NCI-H345 treated with DMSO at 0.1 percent for 48 hours (cell line): Measurements from ENCODE around the gene NEK7.
"Not testable (repeated sequence)": the region's sequence is repeated elsewhere in the genome, so short reads cannot be mapped to it uniquely, and the experiment has no call there.

ENCODE experiments used
- DNase-seq: peaks from one replicate; lab custom pipeline; 2025; ENCODE audit not compliant: unreplicated experiment; lab: John Stamatoyannopoulos, UW

Gene NEK7

DNA sequence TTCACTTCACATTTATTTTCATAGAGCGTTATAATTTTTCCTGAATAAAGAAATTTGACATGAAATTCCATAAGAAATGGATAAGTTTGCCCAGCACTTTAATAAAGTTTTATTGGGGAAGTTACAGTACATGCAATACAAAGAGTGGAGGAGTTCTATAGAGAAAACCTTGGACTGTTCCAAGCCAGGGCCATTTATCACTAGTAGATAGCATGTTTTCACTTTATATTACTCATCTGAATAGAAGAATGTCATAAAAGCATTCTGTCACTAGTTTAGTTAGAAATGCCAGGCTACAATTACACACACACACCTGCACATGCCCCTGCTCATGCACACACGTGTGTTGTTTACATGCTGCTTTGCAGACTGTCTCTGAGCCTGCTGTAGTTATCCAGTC lies 123.3 kb downstream of the NEK7 start:
- DNase-seq, result no peak

DNA sequence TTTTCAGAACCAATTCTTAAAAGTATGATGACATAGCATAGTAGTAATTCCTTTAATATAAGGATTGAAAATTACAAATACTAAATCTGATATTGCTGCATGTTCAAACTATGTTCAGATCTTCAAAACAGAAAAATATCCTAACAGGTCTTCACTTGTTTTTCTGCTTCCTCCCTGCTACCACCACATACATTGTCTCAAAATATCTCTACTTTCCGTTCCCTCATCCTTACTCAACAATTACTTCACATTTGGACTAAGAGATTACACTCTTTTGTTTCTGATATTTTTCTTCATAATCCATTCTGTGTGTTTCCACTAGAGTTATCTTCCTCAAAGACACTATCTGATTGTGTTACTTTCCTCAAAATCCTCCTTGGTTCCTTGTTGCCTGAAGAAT lies 125.1 kb downstream of the NEK7 start:
- DNase-seq, result no peak

DNA sequence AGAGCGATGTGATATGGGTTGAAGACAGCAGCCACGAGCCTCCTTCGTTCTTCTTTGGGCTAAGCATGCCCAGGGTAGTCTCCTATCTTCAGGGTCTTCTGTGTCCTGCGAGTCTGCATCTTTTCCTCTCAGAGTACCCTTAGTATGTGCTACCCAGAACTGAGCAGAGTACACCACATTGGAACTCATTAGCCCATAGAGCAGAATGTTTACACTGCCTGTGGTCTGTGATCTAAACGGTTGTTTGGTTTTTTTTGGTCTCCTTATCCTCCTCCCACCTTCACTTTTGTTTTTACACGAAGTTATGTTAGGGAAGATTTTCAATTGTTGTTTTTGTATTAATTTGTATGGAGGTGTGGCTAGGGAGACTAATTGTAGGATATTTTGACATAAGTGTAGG lies 126.4 kb downstream of the NEK7 start:
- DNase-seq, result no peak

DNA sequence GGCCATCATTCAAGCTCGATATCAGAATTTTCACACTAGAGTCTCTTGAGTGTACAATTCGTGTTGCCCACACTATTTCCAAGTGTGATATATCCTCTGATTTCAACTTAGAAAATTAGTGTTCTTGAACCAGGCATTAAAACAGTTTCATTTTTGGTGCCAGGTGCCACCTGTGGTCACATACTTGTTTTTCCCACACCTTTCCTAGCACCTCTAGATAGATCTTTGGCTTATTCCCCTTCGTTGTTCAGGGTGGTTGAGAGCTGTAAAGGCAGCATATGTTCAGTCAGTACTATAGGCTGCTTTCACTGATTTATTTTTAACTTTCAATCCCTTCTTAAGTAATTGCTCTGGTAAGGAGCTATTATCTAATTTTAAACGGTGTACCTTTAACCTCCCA lies 131.1 kb downstream of the NEK7 start:
- DNase-seq, result no peak

DNA sequence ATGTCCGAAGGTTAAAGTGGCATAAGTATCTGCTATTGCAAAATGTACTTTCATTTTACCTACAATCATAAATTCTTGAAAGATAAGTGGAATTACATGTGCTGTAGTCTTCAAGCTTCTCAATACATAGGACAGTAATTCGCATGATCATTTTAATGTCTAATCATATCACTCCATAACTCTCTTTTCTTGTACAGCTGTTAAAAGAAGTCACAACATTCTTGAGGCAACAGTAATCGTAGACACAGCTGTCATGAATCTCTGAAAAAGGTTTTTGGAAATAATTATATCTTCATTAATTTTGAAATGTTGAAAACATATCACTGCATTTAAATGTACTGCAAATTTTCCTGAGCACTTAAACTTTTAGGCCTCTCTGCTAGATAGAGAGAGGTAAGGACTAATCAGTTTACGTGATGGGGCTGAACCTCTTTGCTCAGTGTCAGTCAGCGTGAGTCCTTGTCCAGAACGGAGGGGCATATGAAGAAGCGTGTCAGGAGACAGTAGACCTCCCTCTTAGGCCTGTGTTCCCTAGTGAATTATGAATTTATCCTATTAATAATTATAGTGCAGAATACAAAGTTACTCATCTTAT lies 133.4 kb downstream of the NEK7 start:
- no peak for DNase-seq

DNA sequence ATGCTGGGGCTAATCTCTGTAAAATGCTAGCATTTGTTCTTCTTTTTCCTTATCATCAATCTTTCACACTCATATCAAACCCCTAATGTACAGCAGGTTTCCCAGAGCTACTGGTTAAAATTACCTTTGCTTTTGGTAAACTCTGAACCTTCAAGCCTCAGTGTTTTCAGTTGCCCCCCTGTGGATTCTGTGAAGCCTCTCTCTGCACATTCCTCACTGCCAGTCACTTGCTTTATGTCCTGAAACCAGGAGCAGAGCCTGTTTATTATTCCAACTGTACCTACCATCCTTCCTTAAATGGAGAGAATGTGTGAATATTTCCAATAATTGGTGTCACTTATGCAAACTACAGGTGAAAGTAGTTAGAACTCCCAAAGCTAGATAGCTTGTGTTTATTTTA lies 134.2 kb downstream of the NEK7 start:
- DNase-seq, result no peak

DNA sequence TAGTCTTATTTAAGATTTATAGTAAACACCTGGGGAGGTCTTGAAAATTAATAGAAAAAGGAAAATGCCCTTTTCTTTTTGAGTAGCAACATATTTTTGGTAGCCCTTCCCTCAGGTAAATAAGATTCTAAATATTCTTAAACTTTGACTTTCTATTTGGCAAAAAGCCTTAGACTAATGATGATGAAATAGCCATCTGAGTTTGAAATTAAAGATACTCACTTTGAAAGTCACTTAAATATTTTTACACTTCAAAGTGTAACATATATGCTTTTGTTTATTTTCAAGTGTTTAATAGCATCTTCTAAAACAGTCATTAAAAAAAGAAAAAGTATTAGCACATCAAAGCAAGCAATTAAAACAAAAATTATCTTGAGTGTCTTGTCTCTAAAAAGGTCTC lies 135.1 kb downstream of the NEK7 start:
- DNase-seq, result no peak

DNA sequence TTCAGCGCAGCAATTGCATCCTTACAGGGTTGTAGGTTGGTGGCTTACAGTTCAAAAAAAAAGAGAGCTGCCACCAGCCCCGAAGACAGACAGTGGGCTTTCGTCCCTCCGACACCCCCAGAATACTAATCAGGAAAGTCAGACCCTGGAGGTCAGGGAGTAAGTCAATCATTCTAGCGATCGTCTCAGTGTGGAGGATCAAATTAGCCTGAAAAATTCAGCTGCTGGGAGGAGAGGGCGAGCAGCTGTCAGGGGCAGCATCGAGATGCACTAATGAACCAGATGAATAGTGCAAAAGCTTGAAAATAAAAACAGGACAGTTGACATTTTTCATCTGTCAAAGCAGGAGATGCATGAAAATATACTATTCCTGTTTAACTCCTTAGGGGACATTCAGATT lies 138.4 kb downstream of the NEK7 start:
- DNase-seq, result no peak

DNA sequence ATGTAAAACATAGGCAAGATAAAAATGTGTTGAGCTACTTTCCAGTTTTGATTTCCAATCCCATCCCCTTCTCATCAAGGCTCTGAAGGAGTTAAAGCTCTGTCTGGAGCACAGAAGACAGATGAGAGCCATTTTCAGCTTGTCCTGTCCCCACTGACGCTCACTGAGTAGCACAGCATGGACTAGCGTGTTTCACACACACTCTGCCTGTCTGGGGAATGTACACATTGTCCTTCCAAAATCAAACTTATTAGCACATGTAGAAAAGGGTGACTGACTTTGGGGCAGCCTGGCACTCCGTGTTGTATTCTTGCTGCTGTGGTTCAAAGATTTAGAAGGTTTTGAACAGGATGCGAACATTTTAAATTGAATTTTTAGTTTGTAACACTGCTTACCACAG lies 139.2 kb downstream of the NEK7 start:
- no peak for DNase-seq

DNA sequence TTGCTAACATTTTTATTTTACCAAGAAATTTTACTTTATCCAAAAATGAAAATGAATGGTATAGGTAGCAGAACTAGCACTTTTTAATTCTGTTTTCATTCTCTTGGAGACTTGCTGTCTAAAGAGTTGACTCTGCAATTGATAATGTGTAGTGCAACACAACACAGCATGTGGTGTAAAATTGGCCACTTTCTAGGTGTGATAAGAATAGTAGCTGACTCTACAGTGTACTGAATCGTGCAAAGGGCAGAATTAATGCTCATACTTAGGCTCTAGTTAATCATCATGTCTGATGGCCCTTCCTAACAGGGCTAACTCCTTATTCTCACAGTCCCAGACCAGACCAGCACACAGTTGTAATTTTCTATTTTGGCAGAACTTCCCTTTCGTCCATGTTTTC lies 140.5 kb downstream of the NEK7 start:
- DNase-seq, result no peak

DNA sequence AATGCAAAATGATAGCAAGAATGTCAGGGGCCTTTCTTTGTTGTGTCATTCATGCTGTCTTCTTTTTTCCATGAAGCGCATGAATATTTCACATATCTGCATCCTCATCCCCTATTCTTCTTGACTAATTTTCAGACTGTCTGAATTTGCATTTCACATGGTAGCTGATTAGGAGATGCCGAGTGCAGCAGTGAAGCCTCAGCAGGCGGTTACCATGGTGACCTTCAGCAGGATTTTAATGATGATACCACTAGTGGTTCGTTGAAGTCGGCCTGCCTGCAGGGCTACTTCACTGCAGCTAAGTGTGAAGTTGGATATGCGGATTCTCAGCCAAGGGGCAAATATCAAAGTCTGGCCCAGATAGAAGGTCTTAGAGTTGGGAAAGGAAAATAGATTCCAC lies 141.8 kb downstream of the NEK7 start:
- DNase-seq, result no peak

DNA sequence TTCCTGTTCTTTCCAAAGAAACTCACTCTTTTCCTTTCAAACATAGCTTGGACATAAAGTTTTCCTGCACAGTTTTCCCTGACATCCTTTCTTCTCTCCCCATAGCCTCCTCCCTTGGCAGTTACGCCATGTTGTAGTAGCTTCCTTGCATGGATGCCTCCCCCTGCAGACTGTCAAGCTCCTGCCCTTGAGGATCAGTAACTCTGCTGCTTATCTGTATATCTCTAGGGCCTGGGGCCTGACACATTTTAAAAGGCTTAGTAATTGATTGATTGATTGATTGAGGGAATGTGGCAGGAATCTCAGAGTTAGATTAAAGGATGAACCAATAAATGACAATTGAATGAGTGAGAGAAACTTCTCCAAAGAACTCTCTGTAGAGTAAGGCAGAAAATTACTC lies 143.7 kb downstream of the NEK7 start:
- no peak for DNase-seq

DNA sequence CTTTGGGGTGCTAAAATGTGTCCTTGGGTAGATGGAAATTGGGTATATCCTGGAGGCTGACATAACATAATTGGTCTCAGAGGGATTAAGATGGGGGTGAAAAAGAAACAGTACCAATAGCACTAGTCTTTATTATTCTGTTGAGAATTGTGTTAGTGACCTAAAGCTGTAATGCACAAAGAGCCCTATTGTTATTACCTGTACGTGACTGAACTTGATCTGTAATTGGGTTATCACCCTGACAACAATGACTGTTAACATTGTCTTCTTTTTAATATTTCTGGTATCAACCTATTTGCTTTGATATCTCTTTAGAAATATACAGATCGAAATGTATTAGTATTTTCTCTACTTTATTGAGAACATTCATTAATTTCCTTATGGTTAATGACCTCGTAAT lies 147.6 kb downstream of the NEK7 start:
- no peak for DNase-seq

DNA sequence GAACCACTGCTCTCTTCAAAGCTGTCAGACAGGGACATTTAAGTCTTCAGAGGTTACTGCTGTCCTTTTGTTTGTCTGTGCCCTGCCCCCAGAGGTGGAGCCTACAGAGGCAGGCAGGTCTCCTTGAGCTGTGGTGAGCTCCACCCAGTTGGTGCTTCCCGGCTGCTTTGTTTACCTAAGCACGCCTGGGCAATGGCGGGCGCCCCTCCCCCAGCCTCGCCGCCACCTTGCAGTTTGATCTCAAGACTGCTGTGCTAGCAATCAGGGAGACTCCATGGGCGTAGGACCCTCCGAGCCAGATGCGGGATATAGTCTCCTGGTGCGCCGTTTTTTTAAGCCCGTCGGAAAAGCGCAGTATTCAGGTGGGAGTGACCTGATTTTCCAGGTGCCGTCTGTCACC lies 158.0 kb downstream of the NEK7 start:
- DNase-seq, result not testable (repeated sequence)

DNA sequence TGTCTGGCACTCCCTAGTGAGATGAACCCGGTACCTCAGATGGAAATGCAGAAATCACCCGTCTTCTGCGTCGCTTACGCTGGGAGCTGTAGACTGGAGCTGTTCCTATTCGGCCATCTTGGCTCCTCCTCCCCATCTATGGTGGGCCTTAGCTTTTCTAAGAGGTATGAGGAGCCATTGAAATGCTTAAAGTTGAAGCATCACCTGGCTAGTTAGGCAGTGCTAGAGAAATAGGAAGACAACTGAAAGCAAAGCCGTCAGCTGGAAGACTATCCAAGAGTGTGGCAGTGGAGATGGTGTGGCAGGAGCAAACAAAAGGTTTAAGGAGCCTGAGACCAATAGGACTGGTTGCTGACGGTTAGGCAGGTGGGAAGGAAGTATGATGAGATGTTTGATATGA lies 158.5 kb downstream of the NEK7 start:
- not testable (repeated sequence) for DNase-seq

DNA sequence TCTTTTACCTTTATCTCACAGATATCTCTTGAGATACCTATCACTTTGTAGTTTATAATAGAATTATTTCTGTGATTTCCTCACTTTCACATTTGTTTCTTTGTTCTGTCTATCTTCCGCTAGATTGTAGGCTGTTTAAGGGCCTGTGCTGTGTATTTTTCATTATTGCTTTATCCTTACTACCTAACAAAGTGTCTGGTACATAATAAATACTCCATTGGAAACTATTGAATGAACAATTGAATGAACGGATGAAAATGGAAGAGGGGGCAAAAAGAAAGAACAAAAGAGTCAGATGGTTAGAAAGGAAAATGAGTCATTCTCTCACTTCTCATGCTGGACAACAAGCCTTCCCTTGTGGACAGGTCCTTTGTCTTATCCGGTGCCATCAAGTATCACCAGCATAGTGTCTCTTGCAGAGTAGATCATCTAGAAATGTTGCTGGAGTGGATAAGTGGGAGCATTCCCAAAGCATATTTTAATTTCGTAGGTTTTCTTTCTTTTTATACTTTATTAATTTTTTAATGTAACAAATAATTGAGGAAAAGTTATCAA lies 159.8 kb downstream of the NEK7 start:
- no peak for DNase-seq

DNA sequence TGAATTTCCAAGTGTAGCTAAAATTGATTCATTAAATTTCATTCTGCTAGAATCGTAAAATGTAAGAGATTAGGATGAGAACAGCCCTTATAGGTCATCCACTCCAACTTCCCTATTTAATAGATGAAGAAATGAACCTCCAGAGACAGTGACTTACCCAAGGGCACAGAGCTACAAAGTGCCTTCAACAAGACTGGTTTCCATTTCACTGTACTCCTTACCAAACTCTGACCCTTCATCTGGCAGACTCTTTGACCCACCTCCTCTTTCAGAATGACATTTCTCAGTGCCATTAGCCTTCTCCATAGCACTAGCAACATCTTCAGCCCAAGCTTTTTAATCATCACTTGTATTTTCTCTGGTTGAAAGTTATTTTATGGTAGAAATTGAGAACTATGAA lies 161.3 kb downstream of the NEK7 start:
- DNase-seq, result no peak

DNA sequence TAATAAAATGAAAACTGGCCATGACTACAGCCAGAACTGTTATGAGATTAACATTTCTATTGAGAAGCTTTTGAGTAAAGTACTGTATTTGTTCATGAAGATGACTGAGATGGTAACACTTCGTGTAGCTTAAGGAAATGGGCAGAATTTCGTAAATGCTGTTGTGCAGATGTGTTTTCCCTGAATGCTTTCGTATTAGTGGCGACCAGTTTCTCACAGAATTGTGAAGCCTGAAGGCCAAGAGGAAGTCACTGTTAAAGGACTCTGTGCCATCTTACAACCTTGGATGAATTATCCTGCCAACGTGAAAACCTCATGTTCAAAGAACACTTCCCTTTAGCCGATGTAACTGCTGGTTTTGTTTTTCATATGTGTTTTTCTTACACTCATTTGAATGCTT lies 164.0 kb downstream of the NEK7 start:
- no peak for DNase-seq

DNA sequence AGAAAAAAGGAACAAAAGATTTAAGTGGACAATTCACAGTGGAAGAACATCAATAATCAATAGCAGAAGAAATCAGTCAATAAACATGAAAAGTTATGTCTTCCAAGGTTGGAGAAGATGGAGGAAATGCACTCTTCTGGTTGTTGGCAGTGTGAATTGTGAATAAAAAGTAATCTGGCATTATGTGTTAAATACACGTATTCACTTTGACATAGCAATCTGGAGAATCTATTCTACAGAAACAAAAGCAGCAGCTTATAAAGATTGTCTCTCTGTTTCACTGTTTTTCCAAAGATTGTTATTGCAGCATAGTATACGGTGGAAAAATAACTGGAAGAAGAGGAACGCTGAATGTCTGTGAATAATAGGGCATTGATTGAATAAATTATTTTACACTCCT lies 169.4 kb downstream of the NEK7 start:
- DNase-seq, result no peak

DNA sequence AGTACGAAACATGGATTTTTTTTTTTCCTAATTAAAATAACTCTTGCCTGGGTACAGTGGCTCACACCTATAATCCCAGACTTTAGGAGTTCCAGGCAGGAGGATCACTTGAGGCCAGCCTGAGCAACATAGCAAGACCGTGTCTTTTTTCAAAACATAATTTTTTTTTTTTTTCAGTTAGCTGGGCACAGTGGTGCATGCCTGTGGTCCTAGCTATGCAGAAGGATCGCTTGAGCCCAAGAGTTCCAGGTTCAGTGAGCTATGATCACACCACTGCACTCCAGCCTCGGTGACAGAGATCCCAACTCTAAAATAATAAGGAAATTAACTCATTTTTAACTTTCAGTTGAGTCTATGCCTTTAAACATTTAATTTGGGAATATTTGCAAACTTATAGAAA lies 170.1 kb downstream of the NEK7 start:
- DNase-seq, result no peak

DNA sequence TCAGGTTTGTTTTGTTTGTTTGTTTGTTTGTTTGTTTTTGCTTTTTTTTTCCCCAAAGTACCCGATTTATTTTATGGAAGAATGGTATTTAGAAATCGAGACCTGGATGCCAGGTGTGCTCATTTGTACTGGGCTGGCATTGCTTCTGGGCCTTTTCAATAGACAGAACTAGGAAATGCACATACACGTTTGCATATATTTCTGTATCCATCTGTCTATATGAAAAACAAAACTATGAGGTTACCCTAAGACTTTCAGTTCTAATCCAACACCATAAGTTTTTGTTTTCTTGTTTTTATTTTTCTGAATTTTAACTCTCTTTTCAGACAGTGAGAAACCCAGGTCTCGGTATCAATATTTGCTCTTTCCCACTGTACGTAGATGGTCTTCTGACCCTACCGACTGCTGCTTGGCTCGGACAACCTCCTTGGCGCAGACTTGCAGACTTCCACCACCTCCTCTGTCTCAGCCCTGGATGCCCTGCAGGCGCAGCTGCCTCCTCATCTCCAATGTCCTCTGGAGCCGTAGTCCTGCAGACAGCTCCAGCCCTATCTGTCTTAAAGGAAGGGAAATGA lies 171.7 kb downstream of the NEK7 start:
- DNase-seq, result no peak

DNA sequence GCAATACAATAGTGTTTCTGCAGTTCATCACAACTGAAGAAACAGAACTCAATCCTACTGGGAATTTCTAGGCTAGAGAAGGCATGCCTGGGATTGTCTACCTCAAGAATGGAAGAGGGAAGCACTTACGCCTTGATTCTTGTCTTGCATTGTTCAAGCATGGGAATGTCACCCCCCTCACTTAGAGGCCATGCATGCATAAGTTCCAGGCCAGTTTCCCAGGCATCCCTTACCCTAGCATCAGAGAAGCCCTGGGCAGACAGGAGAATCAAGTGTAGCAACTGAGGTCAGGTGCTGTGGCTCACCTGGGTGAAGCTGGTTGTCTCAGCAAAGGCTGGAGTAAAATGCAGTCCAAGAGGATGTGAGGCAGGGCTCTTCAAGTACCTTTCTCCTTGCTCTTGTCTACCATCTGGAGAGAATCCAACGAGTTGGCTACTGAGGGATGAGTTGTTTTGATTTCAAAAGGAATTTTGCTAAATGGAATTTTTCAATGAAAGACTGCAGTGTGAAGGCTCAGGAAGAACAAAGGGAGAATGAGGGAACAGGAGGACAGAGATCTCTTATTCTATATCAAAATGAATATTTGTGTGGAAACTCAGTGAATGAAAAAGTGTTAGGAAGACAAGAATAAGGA lies 174.3 kb downstream of the NEK7 start:
- no peak for DNase-seq

DNA sequence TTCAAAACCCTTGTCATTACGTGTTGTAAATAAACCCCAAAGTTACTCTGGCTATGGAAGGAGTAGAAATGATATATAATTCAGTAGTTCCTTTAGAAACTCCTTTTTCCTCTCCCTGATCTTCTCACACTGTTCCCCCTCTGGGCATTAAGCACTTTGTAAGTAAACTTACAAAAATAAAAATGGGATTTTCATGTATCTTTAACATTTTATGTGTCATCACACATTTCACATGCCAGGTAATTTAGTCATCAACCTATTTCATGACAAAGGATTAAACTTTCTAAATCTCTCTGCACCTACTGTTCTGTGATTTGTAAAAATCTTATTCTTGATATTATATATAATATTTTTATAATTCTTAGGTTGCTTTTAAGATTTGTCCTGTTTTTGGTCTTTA lies 176.9 kb downstream of the NEK7 start:
- DNase-seq, result no peak
